Loucy (cell line): ENCODE data around the gene CTDSP2.

Experiments
- EZH2phosphoT487 ChIP-seq: fragments of 200-600 bp; IDR thresholded peaks from 2 replicates; pipeline ENCODE4 v1.6.1; 2018; ENCODE audit warnings: antibody characterized with exemption, mild to moderate bottlenecking, moderate library complexity, borderline replicate concordance
- TF ChIP-seq, protein P1 (sequence below): fragments of 200-600 bp; sonication (generic); conservative IDR thresholded peaks from 2 replicates; pipeline ENCODE4 v1.5.1; 2014; ENCODE audit warnings: mild to moderate bottlenecking, antibody characterized with exemption, low read length

- TF ChIP-seq, protein P1, sequence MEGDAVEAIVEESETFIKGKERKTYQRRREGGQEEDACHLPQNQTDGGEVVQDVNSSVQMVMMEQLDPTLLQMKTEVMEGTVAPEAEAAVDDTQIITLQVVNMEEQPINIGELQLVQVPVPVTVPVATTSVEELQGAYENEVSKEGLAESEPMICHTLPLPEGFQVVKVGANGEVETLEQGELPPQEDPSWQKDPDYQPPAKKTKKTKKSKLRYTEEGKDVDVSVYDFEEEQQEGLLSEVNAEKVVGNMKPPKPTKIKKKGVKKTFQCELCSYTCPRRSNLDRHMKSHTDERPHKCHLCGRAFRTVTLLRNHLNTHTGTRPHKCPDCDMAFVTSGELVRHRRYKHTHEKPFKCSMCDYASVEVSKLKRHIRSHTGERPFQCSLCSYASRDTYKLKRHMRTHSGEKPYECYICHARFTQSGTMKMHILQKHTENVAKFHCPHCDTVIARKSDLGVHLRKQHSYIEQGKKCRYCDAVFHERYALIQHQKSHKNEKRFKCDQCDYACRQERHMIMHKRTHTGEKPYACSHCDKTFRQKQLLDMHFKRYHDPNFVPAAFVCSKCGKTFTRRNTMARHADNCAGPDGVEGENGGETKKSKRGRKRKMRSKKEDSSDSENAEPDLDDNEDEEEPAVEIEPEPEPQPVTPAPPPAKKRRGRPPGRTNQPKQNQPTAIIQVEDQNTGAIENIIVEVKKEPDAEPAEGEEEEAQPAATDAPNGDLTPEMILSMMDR: no peak
- no peak for TF ChIP-seq EZH2phosphoT487
Measured at GRCh38 chr12:57888409-57889157, 42.1 kb upstream of the CTDSP2 start.
